Measurements from ENCODE around the gene EML5. TPM values are rescaled to one million over a fixed set of nuclear protein-coding genes. Genes with fewer than 3 reads are reported as not detected.

The EML5 gene
- total and polyA plus RNA-seq, 8 donors: 0.65 to 2.0 (median 1.3) TPM

DNA sequence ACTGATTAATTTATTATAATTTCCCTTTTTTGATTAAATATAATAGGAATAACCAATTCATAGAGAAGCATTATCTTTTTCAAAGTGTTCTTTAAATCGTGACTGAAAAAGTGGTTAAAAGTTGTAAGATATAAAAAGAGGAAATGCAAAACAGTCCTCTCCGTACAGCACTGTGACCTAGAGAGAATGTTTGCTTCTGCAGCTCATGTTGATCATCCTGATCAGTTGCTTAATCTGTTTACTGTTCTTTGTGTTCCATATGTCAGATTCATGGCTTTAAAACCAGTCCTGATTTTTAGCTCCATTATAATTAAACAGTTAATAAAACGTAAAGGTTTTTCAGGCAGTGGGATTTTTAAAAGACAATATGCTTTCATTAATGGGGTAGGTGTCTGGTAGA is 36.4 kb upstream of the EML5 start:
- ATAC-seq (no peak), FAIRE-seq (no peak), DNase-seq (no peak)
- no peak for TF ChIP-seq CTCF (IDR thresholded peaks at IDR 0.05)
- H3K27ac ChIP-seq: no peak overlapping the region
- peaks cover 0 to 16% (median 4%) of the 10 kb centered on the region in 3 donors for H3K4me1 ChIP-seq
- no peaks in the 10 kb centered on the region for H3K36me3 ChIP-seq
- no peaks in the 10 kb centered on the region for H3K9me3 ChIP-seq
- intact Hi-C loops (cut with DNase I): no loop called here
- H3K27me3 ChIP-seq: no peaks in the 10 kb centered on the region
- no peak overlapping the region for H3K4me3 ChIP-seq
- 35 to 44% methylated on average over 3 of the region's 3 CpGs for WGBS, 2 donors

DNA sequence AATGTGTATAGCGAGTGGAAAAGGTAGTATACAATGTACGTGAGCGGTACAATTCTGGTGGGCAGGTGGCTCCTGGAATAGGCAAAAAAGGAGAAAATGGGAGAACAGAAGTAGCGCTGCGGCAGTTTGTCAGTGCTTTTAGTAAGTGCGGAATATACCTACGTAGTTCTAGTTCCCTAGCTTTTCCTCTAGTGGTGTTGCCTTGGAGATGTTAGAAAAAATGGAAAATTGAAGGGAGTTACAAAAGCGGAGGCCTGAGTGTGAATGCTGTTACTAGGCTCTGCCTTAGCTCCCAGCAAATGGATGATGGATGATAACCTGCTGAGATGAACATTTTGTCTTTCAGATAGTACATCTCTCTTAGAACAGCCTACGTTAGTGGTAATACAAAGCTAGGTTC is 32.8 kb upstream of the EML5 start:
- Histone ChIP-seq H3K36me3 (no peaks in the 10 kb centered on the region), H3K4me1 (peaks cover 0 to 21% (median 4%) of the 10 kb centered on the region in 3 donors), H3K9me3 (no peaks in the 10 kb centered on the region), H3K27me3 (no peaks in the 10 kb centered on the region), H3K4me3 (peak overlapping the region in 2 of 4 donors; percentile 59 to 82), H3K27ac (no peak overlapping the region)
- WGBS, 2 donors: 90 to 91% methylated on average over 9 of the region's 9 CpGs
- intact Hi-C loops (cut with DNase I): no loop called here
- peak in 1 of 4 donors; percentile 13 for ATAC-seq
- DNase-seq: no peak
- no peak for FAIRE-seq
- TF ChIP-seq CTCF (IDR thresholded peaks at IDR 0.05): no peak

DNA sequence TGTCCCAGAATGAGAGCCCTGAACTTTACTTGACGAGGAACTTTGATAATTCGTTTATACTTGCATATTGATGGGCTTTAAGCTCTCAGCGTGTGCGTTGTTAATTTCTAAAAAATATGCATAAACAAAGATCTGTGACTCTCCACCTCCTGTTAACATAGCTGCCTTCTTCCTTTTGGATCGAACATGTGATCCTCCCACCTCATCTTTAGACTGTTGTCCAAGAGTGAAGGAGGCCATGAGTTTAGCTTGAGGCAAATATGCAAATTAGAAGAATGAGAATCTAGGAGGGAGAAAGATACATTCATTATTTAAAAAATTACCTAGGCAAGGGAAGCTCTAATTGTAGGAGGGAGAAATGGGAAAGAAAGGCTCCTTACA is 32.3 kb upstream of the EML5 start:
- intact Hi-C loops (cut with DNase I): no loop called here
- Histone ChIP-seq H3K27ac (peak overlapping the region; percentile 86 to 96 (median 92)), H3K4me1 (peaks cover 0 to 21% (median 4%) of the 10 kb centered on the region in 3 donors), H3K4me3 (peak overlapping the region; percentile 42 to 82 (median 63)), H3K9me3 (no peaks in the 10 kb centered on the region), H3K27me3 (no peaks in the 10 kb centered on the region), H3K36me3 (no peaks in the 10 kb centered on the region)
- no peak for DNase-seq
- 4% methylated on average over 5 of the region's 5 CpGs for WGBS, 2 donors
- ATAC-seq: no peak
- FAIRE-seq: no peak
- no peak for TF ChIP-seq CTCF (IDR thresholded peaks at IDR 0.05)

DNA sequence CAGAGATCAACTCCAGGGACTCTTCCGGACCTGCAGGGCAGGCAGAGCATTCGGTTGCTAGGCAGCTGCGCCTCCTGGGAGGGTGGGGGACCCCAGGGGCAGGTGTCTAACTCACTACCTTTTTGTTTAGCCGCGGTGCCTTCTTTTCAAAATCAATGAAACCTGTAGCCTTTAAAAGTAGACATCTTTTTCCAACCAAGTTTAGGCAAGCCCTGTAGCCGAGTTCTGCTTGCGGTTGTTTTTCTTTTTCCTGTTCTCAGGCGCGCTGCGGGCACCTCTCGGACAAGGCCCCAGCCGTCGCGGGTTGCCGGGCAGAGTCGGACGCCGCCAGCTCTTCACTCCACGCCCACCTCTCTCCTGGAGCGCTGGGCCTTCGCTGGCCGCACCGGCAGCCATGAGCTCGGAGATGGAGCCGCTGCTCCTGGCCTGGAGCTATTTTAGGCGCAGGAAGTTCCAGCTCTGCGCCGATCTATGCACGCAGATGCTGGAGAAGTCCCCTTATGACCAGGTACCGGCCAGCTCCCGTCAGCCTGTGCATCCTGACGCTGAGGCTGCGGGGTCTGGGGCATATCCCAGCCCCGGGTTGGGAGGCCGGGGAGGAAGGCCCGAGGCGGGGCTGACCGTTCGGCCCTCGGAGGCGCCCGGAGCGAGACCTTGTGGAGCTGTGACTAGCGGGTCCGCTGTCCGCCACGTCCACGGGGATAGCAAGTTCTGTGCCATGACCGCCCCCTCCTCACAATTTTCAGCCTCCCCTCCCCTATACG is 31.7 kb upstream of the EML5 start, which contains the start of gene TTC8:
Gene TTC8, plus strand, starts transcription at position 338 of the 764 bp plus-strand sequence. Its CDS starts 57 bp downstream, at position 395.
- H3K36me3 ChIP-seq: no peaks in the 10 kb centered on the region
- 1% methylated on average over 49 to 50 of the region's 50 CpGs for WGBS, 2 donors
- no peaks in the 10 kb centered on the region for H3K9me3 ChIP-seq
- TF ChIP-seq CTCF (IDR thresholded peaks at IDR 0.05): no peak
- peak within 1 kb of the TSS; percentile 42 to 82 (median 63) for H3K4me3 ChIP-seq
- FAIRE-seq (peak; percentile 26), ATAC-seq (peak; percentile 99 to 100 (median 99)), DNase-seq (peak; percentile 81 to 93 (median 88))
- H3K4me1 ChIP-seq: peaks cover 0 to 18% (median 4%) of the 10 kb centered on the region in 3 donors
- H3K27me3 ChIP-seq: no peaks in the 10 kb centered on the region
- H3K27ac ChIP-seq: peak within 1 kb of the TSS; percentile 86 to 96 (median 92)
- intact Hi-C loops (cut with DNase I): no loop called here

GRCh38 chr14:88823968-88824313 is 31.2 kb upstream of the EML5 start:
- intact Hi-C loops (cut with DNase I): no loop called here
- FAIRE-seq: no peak
- no peak for DNase-seq
- peak in 2 of 4 donors; percentile 5 to 6 for ATAC-seq
- WGBS, 2 donors: 1 to 4% methylated on average over 9 of the region's 9 CpGs
- H3K4me1 ChIP-seq: peaks cover 0 to 13% (median 1%) of the 10 kb centered on the region in 3 donors
- no peaks in the 10 kb centered on the region for H3K36me3 ChIP-seq
- no peak for TF ChIP-seq CTCF (IDR thresholded peaks at IDR 0.05)
- peak overlapping the region; percentile 86 to 96 (median 92) for H3K27ac ChIP-seq
- H3K4me3 ChIP-seq: peak overlapping the region; percentile 26 to 82 (median 63)
- no peaks in the 10 kb centered on the region for H3K9me3 ChIP-seq
- no peaks in the 10 kb centered on the region for H3K27me3 ChIP-seq

Data from pancreas (tissue), 10 donors.